ENCODE measurements around the gene HUS1B. TPM values are rescaled to one million over a fixed set of nuclear protein-coding genes. Genes with fewer than 3 reads are reported as not detected.

The HUS1B gene
- total and polyA plus RNA-seq, 9 of the 15 experiments (the other 6 are each of a cell fraction or from before 2014, with no cell fraction given), result 0.16 to 1.4 (median 0.38) TPM; not detected in 1

DNA sequence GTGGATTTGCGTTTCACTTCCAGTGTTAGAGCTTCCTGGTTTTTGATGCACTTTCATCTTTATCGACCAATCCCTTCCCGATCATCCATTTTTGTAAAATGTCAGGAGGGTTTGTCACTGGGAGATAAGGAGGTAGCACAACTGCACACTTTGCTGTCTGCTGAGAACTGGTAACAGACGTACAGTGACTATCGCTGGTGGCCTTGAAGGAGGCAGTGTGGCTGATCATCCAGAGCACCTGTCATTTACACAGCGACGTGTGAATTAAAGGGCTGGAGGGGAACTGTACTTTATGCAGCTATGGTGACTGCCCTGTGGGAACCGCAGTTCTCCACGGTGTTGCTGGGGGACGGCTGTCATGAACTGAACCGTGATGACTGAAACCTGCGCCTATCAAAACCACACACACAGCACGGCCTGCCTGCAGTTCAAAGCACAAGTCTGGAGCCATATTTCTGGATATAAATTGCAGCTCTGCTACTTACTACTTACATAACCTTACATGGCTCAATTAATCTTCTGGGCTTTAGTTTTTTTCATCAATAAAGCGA, 50.0 kb downstream of the HUS1B start (continued):
- TF ChIP-seq, protein P1, sequence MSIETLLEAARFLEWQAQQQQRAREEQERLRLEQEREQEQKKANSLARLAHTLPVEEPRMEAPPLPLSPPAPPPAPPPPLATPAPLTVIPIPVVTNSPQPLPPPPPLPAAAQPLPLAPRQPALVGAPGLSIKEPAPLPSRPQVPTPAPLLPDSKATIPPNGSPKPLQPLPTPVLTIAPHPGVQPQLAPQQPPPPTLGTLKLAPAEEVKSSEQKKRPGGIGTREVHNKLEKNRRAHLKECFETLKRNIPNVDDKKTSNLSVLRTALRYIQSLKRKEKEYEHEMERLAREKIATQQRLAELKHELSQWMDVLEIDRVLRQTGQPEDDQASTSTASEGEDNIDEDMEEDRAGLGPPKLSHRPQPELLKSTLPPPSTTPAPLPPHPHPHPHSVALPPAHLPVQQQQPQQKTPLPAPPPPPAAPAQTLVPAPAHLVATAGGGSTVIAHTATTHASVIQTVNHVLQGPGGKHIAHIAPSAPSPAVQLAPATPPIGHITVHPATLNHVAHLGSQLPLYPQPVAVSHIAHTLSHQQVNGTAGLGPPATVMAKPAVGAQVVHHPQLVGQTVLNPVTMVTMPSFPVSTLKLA (conservative IDR thresholded peaks at IDR 0.05), result 0 out of 4 replicates have a peak, but pooled peaks of 1 of the 2 experiments have one; percentile 16
- TF ChIP-seq SMAD4 (CRISPR knock-in tag; conservative IDR thresholded peaks at IDR 0.05), result 0 out of 2 replicates have a peak, but pooled peaks have one; percentile 18
- TF ChIP-seq MEIS2 (IDR thresholded peaks at IDR 0.05; ENCODE audit: partially characterized antibody), result peak; percentile 36
- peak; percentile 53; the same call in 1 of the 2 replicates for TF ChIP-seq TAL1 (IDR thresholded peaks at IDR 0.05)
- no peak for TF ChIP-seq ATF1 (CRISPR knock-in tag; IDR thresholded peaks at IDR 0.05)
- TF ChIP-seq ATF1 (tag; IDR thresholded peaks at IDR 0.05), result peak; percentile 33; the same call in 1 of the 2 replicates
- TF ChIP-seq TBP (optimal IDR thresholded peaks at IDR 0.05; ENCODE audit: low read depth, low read length), result peak; percentile 18
- TF ChIP-seq PHF21A (IDR thresholded peaks at IDR 0.05; ENCODE audit: borderline replicate concordance, low read depth), result no peak
- TF ChIP-seq TEAD4 (IDR thresholded peaks at IDR 0.05; ENCODE audit: low read length), result peak; percentile 22; the same call in 1 of the 2 replicates
- no peak for TF ChIP-seq TEAD4 (CRISPR knock-in tag; IDR thresholded peaks at IDR 0.05; ENCODE audit: borderline replicate concordance)
- peak; percentile 78 for TF ChIP-seq CBFA2T2 (conservative IDR thresholded peaks at IDR 0.05)
- TF ChIP-seq, protein P2, sequence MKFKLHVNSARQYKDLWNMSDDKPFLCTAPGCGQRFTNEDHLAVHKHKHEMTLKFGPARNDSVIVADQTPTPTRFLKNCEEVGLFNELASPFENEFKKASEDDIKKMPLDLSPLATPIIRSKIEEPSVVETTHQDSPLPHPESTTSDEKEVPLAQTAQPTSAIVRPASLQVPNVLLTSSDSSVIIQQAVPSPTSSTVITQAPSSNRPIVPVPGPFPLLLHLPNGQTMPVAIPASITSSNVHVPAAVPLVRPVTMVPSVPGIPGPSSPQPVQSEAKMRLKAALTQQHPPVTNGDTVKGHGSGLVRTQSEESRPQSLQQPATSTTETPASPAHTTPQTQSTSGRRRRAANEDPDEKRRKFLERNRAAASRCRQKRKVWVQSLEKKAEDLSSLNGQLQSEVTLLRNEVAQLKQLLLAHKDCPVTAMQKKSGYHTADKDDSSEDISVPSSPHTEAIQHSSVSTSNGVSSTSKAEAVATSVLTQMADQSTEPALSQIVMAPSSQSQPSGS (CRISPR knock-in tag; IDR thresholded peaks at IDR 0.05), result no peak
- TF ChIP-seq, protein P3, sequence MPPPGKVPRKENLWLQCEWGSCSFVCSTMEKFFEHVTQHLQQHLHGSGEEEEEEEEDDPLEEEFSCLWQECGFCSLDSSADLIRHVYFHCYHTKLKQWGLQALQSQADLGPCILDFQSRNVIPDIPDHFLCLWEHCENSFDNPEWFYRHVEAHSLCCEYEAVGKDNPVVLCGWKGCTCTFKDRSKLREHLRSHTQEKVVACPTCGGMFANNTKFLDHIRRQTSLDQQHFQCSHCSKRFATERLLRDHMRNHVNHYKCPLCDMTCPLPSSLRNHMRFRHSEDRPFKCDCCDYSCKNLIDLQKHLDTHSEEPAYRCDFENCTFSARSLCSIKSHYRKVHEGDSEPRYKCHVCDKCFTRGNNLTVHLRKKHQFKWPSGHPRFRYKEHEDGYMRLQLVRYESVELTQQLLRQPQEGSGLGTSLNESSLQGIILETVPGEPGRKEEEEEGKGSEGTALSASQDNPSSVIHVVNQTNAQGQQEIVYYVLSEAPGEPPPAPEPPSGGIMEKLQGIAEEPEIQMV (tag; conservative IDR thresholded peaks at IDR 0.05; ENCODE audit: low read depth), result no peak
- TF ChIP-seq CXXC5 (CRISPR knock-in tag; IDR thresholded peaks at IDR 0.05), result 0 out of 2 replicates have a peak, but pooled peaks have one; percentile 40
- TF ChIP-seq EP300 (IDR thresholded peaks at IDR 0.05; ENCODE audit: low read length), result 0 out of 2 replicates have a peak, but pooled peaks have one; percentile 24
- peak; percentile 32; the same call in 1 of the 2 replicates for TF ChIP-seq RFX1 (IDR thresholded peaks at IDR 0.05)

Other genes with a start within 250 kb of the HUS1B start
- 20.8 and 23.0 TPM in 2 replicates for gene EXOC2, start 36.0 kb upstream of the HUS1B start, total RNA-seq (2014; rRNA removed)
- 27.9 and 28.6 TPM in 2 replicates for gene EXOC2, start 36.0 kb upstream of the HUS1B start, total RNA-seq (2014; rRNA removed; fragmentation: Illumina TruSeq; extraction: Trizol)
- 24.1 and 27.4 TPM in 2 replicates for gene EXOC2, start 36.0 kb upstream of the HUS1B start, total RNA-seq (2015; rRNA removed; fragmentation: Illumina TruSeq; extraction: Trizol)
- gene EXOC2, start 36.0 kb upstream of the HUS1B start, total RNA-seq (2021), result 24.4 and 24.7 TPM in 2 replicates
- gene EXOC2, start 36.0 kb upstream of the HUS1B start, polyA plus RNA-seq (2011; rRNA removed), result 22.5 and 30.2 TPM in 2 replicates
- 20.2 and 24.2 TPM in 2 replicates for gene EXOC2, start 36.0 kb upstream of the HUS1B start, polyA plus RNA-seq (2014; fragmentation: Illumina TruSeq; extraction: Trizol)
- gene EXOC2, start 36.0 kb upstream of the HUS1B start, polyA plus RNA-seq (2014; fragmentation: Nextera tagmentation; extraction: Ambion mirVana), result 10 to 100 TPM; 12.2 to 18.0 TPM
- 17.0 and 23.6 TPM in 2 replicates for gene EXOC2, start 36.0 kb upstream of the HUS1B start, polyA plus RNA-seq (2014; rRNA removed)